GM12878 (cell line): ENCODE data around the gene ASMTL. TPM values are rescaled to one million over a fixed set of nuclear protein-coding genes. Genes with fewer than 3 reads are reported as not detected.

ENCODE experiments used
- BMI1 ChIP-seq: fragments of 450-650 bp; IDR thresholded peaks from 2 replicates; pipeline ENCODE4 v1.6.1; 2016; ENCODE audit warnings: mild to moderate bottlenecking, moderate library complexity, borderline replicate concordance
- EGR1 ChIP-seq, 2 experiments: IDR thresholded peaks; 1 replicate in 1 of 2; 2 replicates in 1 of 2; pipeline ENCODE4 v1.6.1; 2011 to 2012; ENCODE audit warnings: low read depth in 2 of 2, low read length in 2 of 2, borderline replicate concordance in 1 of 2, mild to moderate bottlenecking in 1 of 2, moderate library complexity in 1 of 2
- GABPA ChIP-seq: IDR thresholded peaks from 2 replicates; pipeline ENCODE4 v1.6.1; 2014; ENCODE audit warnings: antibody characterized with exemption, low read depth, mild to moderate bottlenecking, inconsistent platforms
- IKZF2 ChIP-seq, 2 experiments: fragments of 450-650 bp; IDR thresholded peaks; 2 replicates each; pipeline ENCODE4 v1.6.1; 2017; ENCODE audit warnings: mild to moderate bottlenecking in 2 of 2, moderate library complexity in 2 of 2
- KLF5 ChIP-seq: fragments of 450-650 bp; IDR thresholded peaks from 2 replicates; pipeline ENCODE4 v1.6.1; 2014; ENCODE audit warnings: mild to moderate bottlenecking; ENCODE audit not compliant: partially characterized antibody
- MTA3 ChIP-seq: IDR thresholded peaks from 2 replicates; pipeline ENCODE4 v1.6.1; 2012; ENCODE audit warnings: low read length, inconsistent platforms, borderline replicate concordance
- NR2C1 ChIP-seq: fragments of 450-650 bp; IDR thresholded peaks from 2 replicates; pipeline ENCODE4 v1.6.1; 2017; ENCODE audit warnings: antibody characterized with exemption, mild to moderate bottlenecking, moderate library complexity
- SIX5 ChIP-seq: IDR thresholded peaks from 2 replicates; pipeline ENCODE4 v1.6.1; 2011; ENCODE audit warnings: mild to moderate bottlenecking, low read depth, low read length, moderate library complexity; ENCODE audit not compliant: severe bottlenecking
- ZNF622 ChIP-seq: fragments of 450-650 bp; IDR thresholded peaks from 2 replicates; pipeline ENCODE4 v1.6.1; 2017; ENCODE audit warnings: mild to moderate bottlenecking, inconsistent platforms
- polyA plus RNA-seq, 11 experiments: library from polyadenylated mRNA; depleted of rRNA in 4 of 11; unstranded in 6 of 11; stranded (reverse) in 5 of 11; fragments of >200 nt; fragmentation: Nextera tagmentation in 4 of 11; fragmentation: Illumina TruSeq in 1 of 11; extraction: Ambion mirVana in 4 of 11; extraction: Trizol in 1 of 11; gene quantifications; 1 replicate in 1 of 11; 2 replicates in 10 of 11; pipeline versions ENCODE4 v1.2.1 to v1.2.3, GENCODE V29; 2011 to 2016; ENCODE audit warnings: inconsistent platforms in 2 of 11, missing spikeins in 2 of 11, low read depth in 1 of 11
- total RNA-seq, 4 experiments: library from RNA; depleted of rRNA in 3 of 4; stranded (reverse); fragments of >200 nt in 3 of 4; fragmentation: Illumina TruSeq in 1 of 4; extraction: Trizol in 1 of 4; gene quantifications; 2 replicates each; pipeline versions ENCODE4 v1.2.1 to v1.2.3, GENCODE V29; 2013 to 2021
- TF ChIP-seq, protein P1 (sequence below): fragments of 450-650 bp; IDR thresholded peaks from 2 replicates; pipeline ENCODE4 v1.6.1; 2017; ENCODE audit warnings: antibody characterized with exemption, mild to moderate bottlenecking, moderate library complexity
- TF ChIP-seq, protein P2 (sequence below): IDR thresholded peaks from 2 replicates; pipeline ENCODE4 v1.6.1; 2012; ENCODE audit warnings: low read length, inconsistent platforms
- TF ChIP-seq, protein P3 (sequence below): fragments of 450-650 bp; formaldehyde crosslinking; IDR thresholded peaks from 2 replicates; pipeline ENCODE4 v1.4.0; 2020; ENCODE audit warnings: mild to moderate bottlenecking, moderate library complexity
- TF ChIP-seq, protein P4 (sequence below): fragments of 450-650 bp; conservative IDR thresholded peaks from 2 replicates; pipeline ENCODE4 v1.6.1; 2017; ENCODE audit warnings: mild to moderate bottlenecking, moderate library complexity
- TF ChIP-seq, protein P5 (sequence below): fragments of 450-650 bp; IDR thresholded peaks from 2 replicates; pipeline ENCODE4 v1.6.1; 2016; ENCODE audit warnings: mild to moderate bottlenecking

Gene ASMTL
- total and polyA plus RNA-seq, 10 of the 15 experiments (the other 5 are each of a cell fraction or from before 2014, with no cell fraction given) = 1.6 to 51.9 (median 32.1) TPM

DNA sequence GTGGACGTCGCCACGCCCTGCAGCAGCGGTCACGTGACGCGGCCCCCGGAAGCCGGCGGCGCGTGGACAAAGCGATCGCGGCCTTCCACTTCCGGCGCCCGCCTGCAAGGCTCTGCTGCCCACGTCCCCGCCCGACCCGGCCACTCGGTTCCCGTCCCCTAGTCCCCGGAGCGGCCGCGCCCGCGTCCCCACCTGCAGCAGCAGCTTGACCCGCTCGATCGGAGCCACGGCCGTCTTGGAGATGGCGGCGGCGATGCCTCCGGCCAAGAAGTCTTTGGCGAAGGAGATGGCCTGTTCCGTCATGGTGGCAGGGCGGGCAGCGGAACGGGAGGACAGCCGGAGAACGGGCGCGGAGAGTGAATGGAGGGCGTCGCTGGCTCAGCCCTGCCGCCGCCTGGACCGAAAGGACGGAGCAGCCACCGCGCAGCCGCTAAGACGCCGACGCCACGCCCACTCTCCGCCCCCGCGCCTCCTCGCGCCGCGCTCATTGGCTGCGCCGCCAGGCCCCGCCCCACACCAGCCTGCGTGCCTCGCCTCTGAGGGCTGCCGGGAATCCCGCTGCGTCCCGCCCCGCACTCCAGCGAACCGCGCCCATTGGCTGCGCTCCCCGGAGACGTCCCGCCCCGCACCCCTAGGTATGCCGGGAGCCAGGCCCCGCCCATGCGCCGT, 60.9 kb downstream of the ASMTL start, which contains the start of gene SLC25A6 (continued):
- TF ChIP-seq, protein P1, sequence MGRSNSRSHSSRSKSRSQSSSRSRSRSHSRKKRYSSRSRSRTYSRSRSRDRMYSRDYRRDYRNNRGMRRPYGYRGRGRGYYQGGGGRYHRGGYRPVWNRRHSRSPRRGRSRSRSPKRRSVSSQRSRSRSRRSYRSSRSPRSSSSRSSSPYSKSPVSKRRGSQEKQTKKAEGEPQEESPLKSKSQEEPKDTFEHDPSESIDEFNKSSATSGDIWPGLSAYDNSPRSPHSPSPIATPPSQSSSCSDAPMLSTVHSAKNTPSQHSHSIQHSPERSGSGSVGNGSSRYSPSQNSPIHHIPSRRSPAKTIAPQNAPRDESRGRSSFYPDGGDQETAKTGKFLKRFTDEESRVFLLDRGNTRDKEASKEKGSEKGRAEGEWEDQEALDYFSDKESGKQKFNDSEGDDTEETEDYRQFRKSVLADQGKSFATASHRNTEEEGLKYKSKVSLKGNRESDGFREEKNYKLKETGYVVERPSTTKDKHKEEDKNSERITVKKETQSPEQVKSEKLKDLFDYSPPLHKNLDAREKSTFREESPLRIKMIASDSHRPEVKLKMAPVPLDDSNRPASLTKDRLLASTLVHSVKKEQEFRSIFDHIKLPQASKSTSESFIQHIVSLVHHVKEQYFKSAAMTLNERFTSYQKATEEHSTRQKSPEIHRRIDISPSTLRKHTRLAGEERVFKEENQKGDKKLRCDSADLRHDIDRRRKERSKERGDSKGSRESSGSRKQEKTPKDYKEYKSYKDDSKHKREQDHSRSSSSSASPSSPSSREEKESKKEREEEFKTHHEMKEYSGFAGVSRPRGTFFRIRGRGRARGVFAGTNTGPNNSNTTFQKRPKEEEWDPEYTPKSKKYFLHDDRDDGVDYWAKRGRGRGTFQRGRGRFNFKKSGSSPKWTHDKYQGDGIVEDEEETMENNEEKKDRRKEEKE = no peak
- peak; percentile 36; the same call in 1 of the 2 replicates for TF ChIP-seq NR2C1
- TF ChIP-seq KLF5 = peak; percentile 91
- TF ChIP-seq, protein P2, sequence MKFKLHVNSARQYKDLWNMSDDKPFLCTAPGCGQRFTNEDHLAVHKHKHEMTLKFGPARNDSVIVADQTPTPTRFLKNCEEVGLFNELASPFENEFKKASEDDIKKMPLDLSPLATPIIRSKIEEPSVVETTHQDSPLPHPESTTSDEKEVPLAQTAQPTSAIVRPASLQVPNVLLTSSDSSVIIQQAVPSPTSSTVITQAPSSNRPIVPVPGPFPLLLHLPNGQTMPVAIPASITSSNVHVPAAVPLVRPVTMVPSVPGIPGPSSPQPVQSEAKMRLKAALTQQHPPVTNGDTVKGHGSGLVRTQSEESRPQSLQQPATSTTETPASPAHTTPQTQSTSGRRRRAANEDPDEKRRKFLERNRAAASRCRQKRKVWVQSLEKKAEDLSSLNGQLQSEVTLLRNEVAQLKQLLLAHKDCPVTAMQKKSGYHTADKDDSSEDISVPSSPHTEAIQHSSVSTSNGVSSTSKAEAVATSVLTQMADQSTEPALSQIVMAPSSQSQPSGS = no peak
- TF ChIP-seq, protein P3, sequence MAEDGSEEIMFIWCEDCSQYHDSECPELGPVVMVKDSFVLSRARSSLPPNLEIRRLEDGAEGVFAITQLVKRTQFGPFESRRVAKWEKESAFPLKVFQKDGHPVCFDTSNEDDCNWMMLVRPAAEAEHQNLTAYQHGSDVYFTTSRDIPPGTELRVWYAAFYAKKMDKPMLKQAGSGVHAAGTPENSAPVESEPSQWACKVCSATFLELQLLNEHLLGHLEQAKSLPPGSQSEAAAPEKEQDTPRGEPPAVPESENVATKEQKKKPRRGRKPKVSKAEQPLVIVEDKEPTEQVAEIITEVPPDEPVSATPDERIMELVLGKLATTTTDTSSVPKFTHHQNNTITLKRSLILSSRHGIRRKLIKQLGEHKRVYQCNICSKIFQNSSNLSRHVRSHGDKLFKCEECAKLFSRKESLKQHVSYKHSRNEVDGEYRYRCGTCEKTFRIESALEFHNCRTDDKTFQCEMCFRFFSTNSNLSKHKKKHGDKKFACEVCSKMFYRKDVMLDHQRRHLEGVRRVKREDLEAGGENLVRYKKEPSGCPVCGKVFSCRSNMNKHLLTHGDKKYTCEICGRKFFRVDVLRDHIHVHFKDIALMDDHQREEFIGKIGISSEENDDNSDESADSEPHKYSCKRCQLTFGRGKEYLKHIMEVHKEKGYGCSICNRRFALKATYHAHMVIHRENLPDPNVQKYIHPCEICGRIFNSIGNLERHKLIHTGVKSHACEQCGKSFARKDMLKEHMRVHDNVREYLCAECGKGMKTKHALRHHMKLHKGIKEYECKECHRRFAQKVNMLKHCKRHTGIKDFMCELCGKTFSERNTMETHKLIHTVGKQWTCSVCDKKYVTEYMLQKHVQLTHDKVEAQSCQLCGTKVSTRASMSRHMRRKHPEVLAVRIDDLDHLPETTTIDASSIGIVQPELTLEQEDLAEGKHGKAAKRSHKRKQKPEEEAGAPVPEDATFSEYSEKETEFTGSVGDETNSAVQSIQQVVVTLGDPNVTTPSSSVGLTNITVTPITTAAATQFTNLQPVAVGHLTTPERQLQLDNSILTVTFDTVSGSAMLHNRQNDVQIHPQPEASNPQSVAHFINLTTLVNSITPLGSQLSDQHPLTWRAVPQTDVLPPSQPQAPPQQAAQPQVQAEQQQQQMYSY = peak; percentile 93
- TF ChIP-seq ZNF622 = no peak
- peak; percentile 11 for TF ChIP-seq SIX5
- no peak for TF ChIP-seq BMI1
- no peak for TF ChIP-seq GABPA
- peak; percentile 21 to 98 for TF ChIP-seq EGR1 (IDR thresholded peaks at IDR 0.05; ENCODE audit: borderline replicate concordance in 1 of 2, low read depth in 2 of 2, low read length in 2 of 2)
- TF ChIP-seq, protein P4, sequence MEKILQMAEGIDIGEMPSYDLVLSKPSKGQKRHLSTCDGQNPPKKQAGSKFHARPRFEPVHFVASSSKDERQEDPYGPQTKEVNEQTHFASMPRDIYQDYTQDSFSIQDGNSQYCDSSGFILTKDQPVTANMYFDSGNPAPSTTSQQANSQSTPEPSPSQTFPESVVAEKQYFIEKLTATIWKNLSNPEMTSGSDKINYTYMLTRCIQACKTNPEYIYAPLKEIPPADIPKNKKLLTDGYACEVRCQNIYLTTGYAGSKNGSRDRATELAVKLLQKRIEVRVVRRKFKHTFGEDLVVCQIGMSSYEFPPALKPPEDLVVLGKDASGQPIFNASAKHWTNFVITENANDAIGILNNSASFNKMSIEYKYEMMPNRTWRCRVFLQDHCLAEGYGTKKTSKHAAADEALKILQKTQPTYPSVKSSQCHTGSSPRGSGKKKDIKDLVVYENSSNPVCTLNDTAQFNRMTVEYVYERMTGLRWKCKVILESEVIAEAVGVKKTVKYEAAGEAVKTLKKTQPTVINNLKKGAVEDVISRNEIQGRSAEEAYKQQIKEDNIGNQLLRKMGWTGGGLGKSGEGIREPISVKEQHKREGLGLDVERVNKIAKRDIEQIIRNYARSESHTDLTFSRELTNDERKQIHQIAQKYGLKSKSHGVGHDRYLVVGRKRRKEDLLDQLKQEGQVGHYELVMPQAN = peak; percentile 99
- no peak for TF ChIP-seq MTA3
- TF ChIP-seq, protein P5, sequence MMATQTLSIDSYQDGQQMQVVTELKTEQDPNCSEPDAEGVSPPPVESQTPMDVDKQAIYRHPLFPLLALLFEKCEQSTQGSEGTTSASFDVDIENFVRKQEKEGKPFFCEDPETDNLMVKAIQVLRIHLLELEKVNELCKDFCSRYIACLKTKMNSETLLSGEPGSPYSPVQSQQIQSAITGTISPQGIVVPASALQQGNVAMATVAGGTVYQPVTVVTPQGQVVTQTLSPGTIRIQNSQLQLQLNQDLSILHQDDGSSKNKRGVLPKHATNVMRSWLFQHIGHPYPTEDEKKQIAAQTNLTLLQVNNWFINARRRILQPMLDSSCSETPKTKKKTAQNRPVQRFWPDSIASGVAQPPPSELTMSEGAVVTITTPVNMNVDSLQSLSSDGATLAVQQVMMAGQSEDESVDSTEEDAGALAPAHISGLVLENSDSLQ = no peak; the same call in 1 of the 2 replicates
- no peak for TF ChIP-seq IKZF2 (IDR thresholded peaks at IDR 0.05)
